Measurements from ENCODE around the gene RGS16. TPM values are rescaled to one million over a fixed set of nuclear protein-coding genes. Genes with fewer than 3 reads are reported as not detected.

The RGS16 gene
- total RNA-seq, 1 donor from 2014 or later: 10.2 TPM

Other genes with a start within 250 kb of the RGS16 start
- gene GLUL, start 212.6 kb downstream of the RGS16 start, total RNA-seq: 146 and 147 TPM in 2 replicates
- not detected in 2 replicates for gene TEDDM1, start 203.7 kb downstream of the RGS16 start, total RNA-seq
- not detected in 2 replicates for gene RGSL1, start 154.2 kb downstream of the RGS16 start, total RNA-seq
- 4.6 and 5.1 TPM in 2 replicates for gene RNASEL, start 15.1 kb downstream of the RGS16 start, total RNA-seq
- gene RGS8, start 80.2 kb upstream of the RGS16 start, total RNA-seq: not detected in 2 replicates
- 2.5 and 3.2 TPM in 2 replicates for gene NPL, start 185.4 kb upstream of the RGS16 start, total RNA-seq
- gene DHX9, start 235.0 kb upstream of the RGS16 start, total RNA-seq: 257 and 261 TPM in 2 replicates

Measured in T-helper 2 cell treated with Interferon-gamma antibody and Interleukin-4, amounts not matched to agents 100 ng/mL and 5 ng/mL, for 36 hours (primary cell).